CD14-positive monocyte (primary cell): ENCODE results near the gene KLF15. TPM values are rescaled to one million over a fixed set of nuclear protein-coding genes. Genes with fewer than 3 reads are reported as not detected.

Source experiments
- DNase-seq, 3 donors: peaks; one replicate each; pipeline ENCODE4 v3.0.0-alpha.2; 2011 to 2022
- H2AFZ ChIP-seq: 2 replicates; pipeline ENCODE4 v1.6.0; 2012; ENCODE audit warnings: mild to moderate bottlenecking, low read depth, low read length, inconsistent platforms; ENCODE audit not compliant: insufficient read depth, poor library complexity, severe bottlenecking
- H3K27ac ChIP-seq, 2 donors: 1 replicate in 1 of 2; 2 replicates in 1 of 2; pipeline ENCODE4 v1.5.1; 2012 to 2013; ENCODE audit warnings: low read length in 2 of 2, control low read depth in 1 of 2, inconsistent platforms in 1 of 2, low read depth in 1 of 2, mild to moderate bottlenecking in 1 of 2
- H3K27me3 ChIP-seq, 2 donors: one replicate each; pipeline versions ENCODE4 v1.6.0 to v1.6.1; 2011 to 2013; ENCODE audit warnings: low read length in 2 of 2; ENCODE audit not compliant: control insufficient read depth in 2 of 2, insufficient read depth in 2 of 2
- H3K36me3 ChIP-seq, 2 donors: replicated peaks in 1 of 2; 1 replicate in 1 of 2; 2 replicates in 1 of 2; pipeline versions ENCODE4 v1.5.1 to v1.6.1; 2012 to 2013; ENCODE audit warnings: low read length in 2 of 2, control low read depth in 1 of 2, inconsistent platforms in 1 of 2, mild to moderate bottlenecking in 1 of 2; ENCODE audit not compliant: insufficient read depth in 2 of 2, control insufficient read depth in 1 of 2
- H3K4me1 ChIP-seq, 2 donors: 1 replicate in 1 of 2; 2 replicates in 1 of 2; pipeline versions ENCODE4 v1.5.1 to v1.6.1; 2012 to 2013; ENCODE audit warnings: low read length in 2 of 2, control low read depth in 1 of 2, inconsistent platforms in 1 of 2, mild to moderate bottlenecking in 1 of 2, moderate library complexity in 1 of 2; ENCODE audit not compliant: insufficient read depth in 2 of 2, control insufficient read depth in 1 of 2
- H3K4me2 ChIP-seq: replicated peaks from 2 replicates; pipeline ENCODE3; 2012; ENCODE audit warnings: low read length, moderate library complexity, mild to moderate bottlenecking; ENCODE audit not compliant: poor library complexity, severe bottlenecking; ENCODE audit errors: extremely low read depth
- H3K4me3 ChIP-seq, 3 experiments: fragments of 200-600 bp in 1 of 3; sonication (generic) in 1 of 3; replicated peaks in 1 of 3; 1 replicate in 2 of 3; 2 replicates in 1 of 3; pipeline ENCODE4 v1.5.1; 2011 to 2013; ENCODE audit warnings: low read length in 3 of 3, mild to moderate bottlenecking in 3 of 3, control low read depth in 2 of 3, low read depth in 2 of 3, inconsistent platforms in 1 of 3, moderate library complexity in 1 of 3
- H3K79me2 ChIP-seq: 2 replicates; pipeline ENCODE4 v1.6.0; 2012; ENCODE audit warnings: mild to moderate bottlenecking, control low read depth, inconsistent platforms, low read length, moderate library complexity; ENCODE audit not compliant: insufficient read depth
- H3K9ac ChIP-seq: 2 replicates; pipeline ENCODE4 v1.6.0; 2017; ENCODE audit warnings: low read length, mild to moderate bottlenecking; ENCODE audit not compliant: insufficient read depth, poor library complexity, severe bottlenecking
- H3K9me3 ChIP-seq, 2 donors: replicated peaks in 1 of 2; 1 replicate in 1 of 2; 2 replicates in 1 of 2; pipeline versions ENCODE4 v1.5.1 to v1.6.1; 2012 to 2013; ENCODE audit warnings: low read length in 2 of 2, control low read depth in 1 of 2; ENCODE audit not compliant: control insufficient read depth in 1 of 2, insufficient read depth in 1 of 2
- H4K20me1 ChIP-seq: 2 replicates; pipeline ENCODE4 v1.6.0; 2012; ENCODE audit warnings: mild to moderate bottlenecking, low read length, control low read depth, moderate library complexity; ENCODE audit not compliant: insufficient read depth
- H3K27ac Mint-ChIP-seq, 7 donors: one replicate each; pipeline ENCODE4 v1.8.0; 2020; ENCODE audit warnings: mild to moderate bottlenecking in 7 of 7, mixed read lengths in 7 of 7, moderate library complexity in 6 of 7, inconsistent platforms in 2 of 7
- H3K27me3 Mint-ChIP-seq, 3 donors: one replicate each; pipeline ENCODE4 v1.8.0; 2021 to 2022; ENCODE audit warnings: low read depth in 3 of 3, mild to moderate bottlenecking in 3 of 3, mixed read lengths in 3 of 3, moderate library complexity in 3 of 3, inconsistent platforms in 1 of 3
- H3K36me3 Mint-ChIP-seq, 2 donors: one replicate each; pipeline ENCODE4 v1.8.0; 2020; ENCODE audit warnings: mixed read lengths in 2 of 2, inconsistent platforms in 1 of 2, mild to moderate bottlenecking in 1 of 2
- H3K4me1 Mint-ChIP-seq: one replicate; pipeline ENCODE4 v1.8.0; 2020; ENCODE audit warnings: mild to moderate bottlenecking, mixed read lengths
- H3K4me3 Mint-ChIP-seq, 2 donors: one replicate each; pipeline ENCODE4 v1.8.0; 2020; ENCODE audit warnings: mild to moderate bottlenecking in 2 of 2, mixed read lengths in 2 of 2, moderate library complexity in 1 of 2
- H3K9me3 Mint-ChIP-seq, 7 donors: one replicate each; pipeline ENCODE4 v1.8.0; 2020 to 2022; ENCODE audit warnings: mixed read lengths in 7 of 7, mild to moderate bottlenecking in 6 of 7, moderate library complexity in 6 of 7, inconsistent platforms in 2 of 7
- WGBS: methylation state at CpG from one replicate; pipeline ENCODE4 v1.1.5; 2013; ENCODE audit warnings: missing lambda C conversion rate; ENCODE audit not compliant: insufficient coverage; 5-methylcytosine and 5-hydroxymethylcytosine counted together
- intact Hi-C, 2 donors: fragments of 100-400 bp; cut with micrococcal nuclease; formaldehyde crosslinking; loops; one replicate each; pipeline versions ENCODE4 v1.15.0 to v1.15.1; 2023
- polyA plus RNA-seq, 3 donors: library from polyadenylated mRNA; depleted of rRNA in 1 of 3; unstranded in 2 of 3; stranded (reverse) in 1 of 3; fragments of 300-500 nt in 2 of 3; fragments of >200 nt in 1 of 3; fragmentation: Illumina TruSeq in 2 of 3; gene quantifications; 1 replicate in 2 of 3; 2 replicates in 1 of 3; pipeline ENCODE4 v1.2.3, GENCODE V29; 2012 to 2021
- TF ChIP-seq, protein P1 (sequence below): fragments of 200-600 bp; IDR thresholded peaks from one replicate; pipeline ENCODE4 v1.8.0; 2022; ENCODE audit warnings: antibody characterized with exemption, mild to moderate bottlenecking

KLF15 gene
- polyA plus RNA-seq, 3 donors, result not detected

DNA sequence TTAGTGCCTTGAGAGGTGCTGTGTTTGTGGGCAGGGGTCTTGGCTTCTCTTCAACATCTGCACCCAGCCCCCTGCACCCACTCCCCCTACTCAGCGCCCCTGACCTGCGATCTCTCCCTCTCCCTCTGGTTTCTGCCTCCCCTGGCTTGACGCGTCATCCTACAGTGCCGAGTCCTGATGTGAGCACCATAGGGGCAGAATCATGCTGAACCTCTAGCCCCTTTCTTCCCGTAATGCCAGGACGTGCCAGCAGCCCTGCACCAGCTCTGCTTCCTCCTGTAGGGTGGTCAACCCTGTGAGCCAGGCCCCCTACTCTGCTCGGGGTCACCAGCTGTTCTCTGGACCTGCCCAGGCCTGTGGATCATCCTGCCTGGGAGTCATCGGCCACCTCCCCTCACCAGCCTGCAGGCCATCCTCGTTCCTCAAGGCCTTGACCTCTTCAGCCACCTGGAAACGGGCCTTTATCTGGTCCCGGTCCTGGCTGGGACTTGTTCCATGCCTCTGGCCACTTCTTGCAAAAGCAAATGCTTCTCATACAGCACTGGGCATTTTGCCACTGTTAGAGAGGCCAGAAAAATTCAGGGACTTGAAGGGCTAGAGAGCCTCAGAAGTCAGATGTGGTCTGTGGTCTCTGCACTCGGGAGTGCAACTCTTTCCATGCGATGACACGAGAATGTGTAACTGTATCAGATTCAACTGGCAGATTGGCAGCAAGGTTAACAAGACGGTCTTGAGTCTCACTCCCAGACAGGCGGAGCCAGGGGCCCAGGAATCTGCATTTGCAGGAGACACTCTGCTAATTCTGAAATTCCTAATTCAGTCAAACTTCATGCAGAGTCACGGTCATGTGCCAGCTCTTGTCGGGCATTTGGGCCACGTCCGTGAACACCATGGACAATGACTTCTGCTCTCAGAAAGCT is 16.7 kb upstream of the KLF15 start:
- Histone ChIP-seq H3K4me2 (no peak overlapping the region), H3K9ac (no peak overlapping the region), H3K27ac (no peak overlapping the region), H2AFZ (no peak overlapping the region), H3K36me3 (no peaks in the 10 kb centered on the region), H3K4me1 (no peaks in the 10 kb centered on the region), H4K20me1 (no peaks in the 10 kb centered on the region), H3K4me3 (no peak overlapping the region), H3K9me3 (peaks cover 0 to under 1% of the 10 kb centered on the region in 2 donors), H3K27me3 (no peaks in the 10 kb centered on the region), H3K79me2 (no peaks in the 10 kb centered on the region)
- no peak for DNase-seq
- no peaks in the 10 kb centered on the region for H3K36me3 Mint-ChIP-seq
- 94% methylated on average over 20 of the region's 21 CpGs for whole genome bisulfite sequencing
- no peak overlapping the region for H3K4me3 Mint-ChIP-seq
- peaks cover 2% of the 10 kb centered on the region for H3K4me1 Mint-ChIP-seq
- no peak overlapping the region for H3K27ac Mint-ChIP-seq
- peaks cover 0 to 4% (median 0%) of the 10 kb centered on the region in 7 donors for H3K9me3 Mint-ChIP-seq
- TF ChIP-seq, protein P1, sequence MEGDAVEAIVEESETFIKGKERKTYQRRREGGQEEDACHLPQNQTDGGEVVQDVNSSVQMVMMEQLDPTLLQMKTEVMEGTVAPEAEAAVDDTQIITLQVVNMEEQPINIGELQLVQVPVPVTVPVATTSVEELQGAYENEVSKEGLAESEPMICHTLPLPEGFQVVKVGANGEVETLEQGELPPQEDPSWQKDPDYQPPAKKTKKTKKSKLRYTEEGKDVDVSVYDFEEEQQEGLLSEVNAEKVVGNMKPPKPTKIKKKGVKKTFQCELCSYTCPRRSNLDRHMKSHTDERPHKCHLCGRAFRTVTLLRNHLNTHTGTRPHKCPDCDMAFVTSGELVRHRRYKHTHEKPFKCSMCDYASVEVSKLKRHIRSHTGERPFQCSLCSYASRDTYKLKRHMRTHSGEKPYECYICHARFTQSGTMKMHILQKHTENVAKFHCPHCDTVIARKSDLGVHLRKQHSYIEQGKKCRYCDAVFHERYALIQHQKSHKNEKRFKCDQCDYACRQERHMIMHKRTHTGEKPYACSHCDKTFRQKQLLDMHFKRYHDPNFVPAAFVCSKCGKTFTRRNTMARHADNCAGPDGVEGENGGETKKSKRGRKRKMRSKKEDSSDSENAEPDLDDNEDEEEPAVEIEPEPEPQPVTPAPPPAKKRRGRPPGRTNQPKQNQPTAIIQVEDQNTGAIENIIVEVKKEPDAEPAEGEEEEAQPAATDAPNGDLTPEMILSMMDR, result no peak
- intact Hi-C loops, result no loop called here
- H3K27me3 Mint-ChIP-seq, result peaks cover under 1 to 9% (median 2%) of the 10 kb centered on the region in 3 donors

DNA sequence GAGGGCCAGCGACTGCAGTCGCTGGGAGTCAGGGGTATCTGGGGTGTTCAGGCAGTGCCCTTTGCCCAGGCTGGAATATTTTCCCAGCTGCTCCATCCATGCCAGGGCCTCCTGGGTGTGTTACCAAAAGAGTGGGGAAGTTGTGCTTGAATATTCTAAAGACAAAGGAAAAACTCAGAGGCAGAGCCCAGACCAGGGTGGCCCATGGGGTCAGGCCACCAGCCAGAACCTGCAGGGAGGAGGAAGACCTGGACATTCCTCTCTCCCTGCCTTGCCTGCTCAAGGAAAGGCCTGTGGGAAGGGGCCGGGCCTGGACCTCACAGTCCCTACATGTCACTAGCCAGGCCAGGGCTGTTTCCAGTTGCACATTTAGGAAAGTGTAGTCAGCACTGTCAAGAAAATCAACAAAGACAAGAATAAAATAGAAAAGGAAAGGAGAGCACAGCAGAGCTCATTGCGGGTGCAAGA is 16.0 kb upstream of the KLF15 start:
- H3K4me3 Mint-ChIP-seq, result no peak overlapping the region
- H4K20me1 ChIP-seq, result no peaks in the 10 kb centered on the region
- intact Hi-C loops, result no loop called here
- H3K27ac ChIP-seq, result no peak overlapping the region
- no peaks in the 10 kb centered on the region for H3K27me3 ChIP-seq
- no peak overlapping the region for H2AFZ ChIP-seq
- WGBS, result 100% methylated on average over 2 of the region's 4 CpGs
- H3K36me3 Mint-ChIP-seq, result no peaks in the 10 kb centered on the region
- TF ChIP-seq, protein P1, result no peak
- H3K9me3 ChIP-seq, result no peaks in the 10 kb centered on the region
- H3K79me2 ChIP-seq, result no peaks in the 10 kb centered on the region
- H3K27ac Mint-ChIP-seq, result no peak overlapping the region
- no peaks in the 10 kb centered on the region for H3K4me1 ChIP-seq
- peaks cover 0 to 3% (median 0%) of the 10 kb centered on the region in 7 donors for H3K9me3 Mint-ChIP-seq
- H3K36me3 ChIP-seq, result no peaks in the 10 kb centered on the region
- H3K4me3 ChIP-seq, result no peak overlapping the region
- H3K9ac ChIP-seq, result no peak overlapping the region
- no peak overlapping the region for H3K4me2 ChIP-seq
- DNase-seq, result no peak
- H3K27me3 Mint-ChIP-seq, result peaks cover 0 to 6% (median 2%) of the 10 kb centered on the region in 3 donors
- peaks cover 3% of the 10 kb centered on the region for H3K4me1 Mint-ChIP-seq
